KOPT-K1 (cell line): ENCODE measurements around the gene AGPAT1.

Experiments used
- H3K27ac ChIP-seq: fragments of 200-600 bp; sonication (generic); 2 replicates; pipeline ENCODE4 v1.5.1; 2016; ENCODE audit warnings: antibody characterized with exemption, mild to moderate bottlenecking, low read depth, low read length; ENCODE audit not compliant: poor library complexity, severe bottlenecking
- H3K36me3 ChIP-seq: fragments of 200-600 bp; sonication (generic); 2 replicates; pipeline ENCODE4 v1.5.1; 2017; ENCODE audit warnings: antibody characterized with exemption, mild to moderate bottlenecking, low read length, moderate library complexity; ENCODE audit not compliant: insufficient read depth
- H3K9me3 ChIP-seq: fragments of 200-600 bp; sonication (generic); 2 replicates; pipeline ENCODE4 v1.5.1; 2017; ENCODE audit warnings: antibody characterized with exemption, low read length, mild to moderate bottlenecking; ENCODE audit not compliant: insufficient read depth, poor library complexity, severe bottlenecking

Gene AGPAT1

DNA sequence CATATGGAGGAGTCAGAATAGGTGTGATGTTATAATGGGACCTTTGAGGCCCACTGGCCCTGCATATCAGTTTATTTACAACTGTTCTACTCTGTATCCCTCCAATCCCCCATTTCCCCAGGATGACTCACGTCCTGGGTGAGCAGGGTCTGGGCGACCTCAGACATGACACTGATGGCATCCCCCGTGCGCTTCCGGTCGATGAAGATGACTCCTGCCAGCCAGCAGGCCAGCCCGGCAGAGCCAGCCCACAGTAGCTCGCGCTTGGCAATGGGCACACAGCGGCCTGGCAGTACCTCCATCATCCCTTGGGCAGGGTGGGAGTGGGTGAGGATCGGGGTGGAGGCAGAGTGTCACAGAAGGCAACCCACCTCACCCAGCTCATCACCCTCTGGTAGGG lies 5.6 kb downstream of the AGPAT1 start:
- Histone ChIP-seq H3K36me3 (peaks cover 60% of the 10 kb centered on the region), H3K27ac (no peak overlapping the region), H3K9me3 (no peaks in the 10 kb centered on the region)

- no peak overlapping the region for H3K27ac ChIP-seq
- peaks cover 71% of the 10 kb centered on the region for H3K36me3 ChIP-seq
- no peaks in the 10 kb centered on the region for H3K9me3 ChIP-seq
Measured at GRCh38 chr6:32168807-32169591, 6.9 kb downstream of the AGPAT1 start.

- H3K27ac ChIP-seq = no peak overlapping the region
- H3K36me3 ChIP-seq = peaks cover 71% of the 10 kb centered on the region
- no peaks in the 10 kb centered on the region for H3K9me3 ChIP-seq
Measured at GRCh38 chr6:32168350-32168749, 7.5 kb downstream of the AGPAT1 start.

DNA sequence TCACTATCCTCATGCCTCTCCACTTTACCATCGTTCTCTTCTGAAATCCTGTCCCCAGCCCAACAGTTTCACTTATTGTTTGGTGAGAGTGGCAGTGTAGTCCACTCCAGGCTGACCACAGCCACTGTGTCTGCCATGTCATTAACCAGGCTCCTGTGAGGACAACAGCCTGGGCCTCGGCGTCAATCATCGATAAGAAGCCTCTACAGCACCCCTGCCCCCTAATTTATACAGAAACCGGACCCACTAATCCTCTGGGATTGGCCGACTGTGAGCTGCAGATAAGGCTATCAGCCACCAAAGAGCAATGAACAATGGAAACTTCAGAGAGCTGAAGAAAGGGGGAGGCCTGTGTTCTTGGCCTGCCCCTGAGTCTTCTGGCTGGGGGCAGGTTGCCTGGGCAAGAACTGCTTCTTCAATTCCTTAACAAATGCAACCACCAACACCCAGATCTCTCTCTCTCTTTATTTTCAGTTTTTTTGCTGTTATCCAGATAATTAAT lies 8.1 kb downstream of the AGPAT1 start:
- no peaks in the 10 kb centered on the region for H3K9me3 ChIP-seq
- no peak overlapping the region for H3K27ac ChIP-seq
- peaks cover 76% of the 10 kb centered on the region for H3K36me3 ChIP-seq

DNA sequence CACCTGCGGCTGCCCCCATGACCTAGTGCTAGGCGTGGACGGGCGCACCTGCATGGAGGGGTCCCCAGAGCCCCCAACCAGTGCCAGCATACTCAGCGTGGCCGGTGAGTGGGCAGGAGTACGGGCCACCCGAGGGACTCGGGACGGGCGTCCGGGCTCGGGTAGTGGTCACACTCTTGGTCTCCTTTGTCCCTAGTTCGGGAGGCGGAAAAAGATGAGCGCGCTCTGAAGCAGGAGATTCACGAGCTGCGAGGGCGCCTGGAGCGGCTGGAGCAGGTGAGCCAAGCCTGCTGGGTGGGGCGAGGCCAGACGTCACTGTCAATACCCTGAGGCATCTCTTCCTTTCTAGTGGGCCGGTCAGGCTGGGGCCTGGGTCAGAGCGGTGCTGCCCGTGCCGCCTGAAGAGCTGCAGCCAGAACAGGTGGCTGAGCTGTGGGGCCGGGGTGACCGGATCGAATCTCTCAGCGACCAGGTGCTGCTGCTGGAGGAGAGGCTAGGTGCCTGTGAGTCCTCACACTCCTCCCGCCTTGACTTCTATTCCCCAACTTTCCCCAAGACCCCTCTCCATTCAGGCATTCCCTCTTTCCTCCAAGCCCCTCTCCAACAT lies 8.6 kb downstream of the AGPAT1 start:
- H3K27ac ChIP-seq = no peak overlapping the region
- peaks cover 81% of the 10 kb centered on the region for H3K36me3 ChIP-seq
- H3K9me3 ChIP-seq = no peaks in the 10 kb centered on the region

GRCh38 chr6:32166411-32167061 lies 9.3 kb downstream of the AGPAT1 start:
- Histone ChIP-seq H3K36me3 (peaks cover 85% of the 10 kb centered on the region), H3K27ac (no peak overlapping the region), H3K9me3 (no peaks in the 10 kb centered on the region)

GRCh38 chr6:32164295-32164694 lies 11.6 kb downstream of the AGPAT1 start, which contains the start of gene EGFL8:
TSS of gene EGFL8 (plus strand) at chr6:32164595. CDS start at chr6:32166166, 1,571 bp downstream.
- no peak within 1 kb of the TSS for H3K27ac ChIP-seq
- H3K9me3 ChIP-seq = no peaks in the 10 kb centered on the region
- H3K36me3 ChIP-seq = peaks cover 64% of the 10 kb centered on the region

GRCh38 chr6:32163559-32164258 lies 12.2 kb downstream of the AGPAT1 start:
- peaks cover 62% of the 10 kb centered on the region for H3K36me3 ChIP-seq
- no peak overlapping the region for H3K27ac ChIP-seq

GRCh38 chr6:32158052-32158451 lies 17.8 kb downstream of the AGPAT1 start:
- Histone ChIP-seq H3K27ac (no peak overlapping the region), H3K9me3 (no peaks in the 10 kb centered on the region), H3K36me3 (peaks cover 47% of the 10 kb centered on the region)

More at GRCh38 chr6:32163559-32164258, 12.2 kb downstream of the AGPAT1 start:
- H3K9me3 ChIP-seq = no peaks in the 10 kb centered on the region

- H3K9me3 ChIP-seq = no peaks in the 10 kb centered on the region
- H3K36me3 ChIP-seq = peaks cover 35% of the 10 kb centered on the region
- no peak overlapping the region for H3K27ac ChIP-seq
Measured at GRCh38 chr6:32156891-32157290, 19.0 kb downstream of the AGPAT1 start.

DNA sequence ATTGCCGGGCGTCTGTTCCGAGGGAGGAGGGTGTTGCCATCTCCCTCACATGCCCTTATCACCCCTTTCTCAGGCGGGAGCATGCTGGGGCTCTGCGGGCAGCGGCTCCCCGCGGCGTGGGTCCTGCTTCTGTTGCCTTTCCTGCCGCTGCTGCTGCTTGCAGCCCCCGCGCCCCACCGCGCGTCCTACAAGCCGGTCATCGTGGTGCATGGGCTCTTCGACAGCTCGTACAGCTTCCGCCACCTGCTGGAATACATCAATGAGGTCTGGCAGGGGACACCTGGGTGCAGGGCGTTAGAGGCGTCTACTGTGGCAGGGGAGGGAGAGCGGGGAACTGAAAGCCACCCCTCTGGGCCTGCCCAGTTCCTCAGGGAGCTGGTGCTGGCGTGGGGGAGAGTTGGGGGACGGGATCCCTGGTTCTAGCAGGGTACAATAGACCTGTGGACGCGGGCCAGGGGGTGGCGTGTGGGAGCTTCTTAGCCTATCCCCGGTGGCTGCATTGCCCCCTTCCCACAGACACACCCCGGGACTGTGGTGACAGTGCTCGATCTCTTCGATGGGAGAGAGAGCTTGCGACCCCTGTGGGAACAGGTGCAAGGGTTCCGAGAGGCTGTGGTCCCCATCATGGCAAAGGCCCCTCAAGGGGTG lies 21.2 kb downstream of the AGPAT1 start:
- Histone ChIP-seq H3K9me3 (no peaks in the 10 kb centered on the region), H3K27ac (peak overlapping the region; percentile 70), H3K36me3 (peaks cover 35% of the 10 kb centered on the region)

DNA sequence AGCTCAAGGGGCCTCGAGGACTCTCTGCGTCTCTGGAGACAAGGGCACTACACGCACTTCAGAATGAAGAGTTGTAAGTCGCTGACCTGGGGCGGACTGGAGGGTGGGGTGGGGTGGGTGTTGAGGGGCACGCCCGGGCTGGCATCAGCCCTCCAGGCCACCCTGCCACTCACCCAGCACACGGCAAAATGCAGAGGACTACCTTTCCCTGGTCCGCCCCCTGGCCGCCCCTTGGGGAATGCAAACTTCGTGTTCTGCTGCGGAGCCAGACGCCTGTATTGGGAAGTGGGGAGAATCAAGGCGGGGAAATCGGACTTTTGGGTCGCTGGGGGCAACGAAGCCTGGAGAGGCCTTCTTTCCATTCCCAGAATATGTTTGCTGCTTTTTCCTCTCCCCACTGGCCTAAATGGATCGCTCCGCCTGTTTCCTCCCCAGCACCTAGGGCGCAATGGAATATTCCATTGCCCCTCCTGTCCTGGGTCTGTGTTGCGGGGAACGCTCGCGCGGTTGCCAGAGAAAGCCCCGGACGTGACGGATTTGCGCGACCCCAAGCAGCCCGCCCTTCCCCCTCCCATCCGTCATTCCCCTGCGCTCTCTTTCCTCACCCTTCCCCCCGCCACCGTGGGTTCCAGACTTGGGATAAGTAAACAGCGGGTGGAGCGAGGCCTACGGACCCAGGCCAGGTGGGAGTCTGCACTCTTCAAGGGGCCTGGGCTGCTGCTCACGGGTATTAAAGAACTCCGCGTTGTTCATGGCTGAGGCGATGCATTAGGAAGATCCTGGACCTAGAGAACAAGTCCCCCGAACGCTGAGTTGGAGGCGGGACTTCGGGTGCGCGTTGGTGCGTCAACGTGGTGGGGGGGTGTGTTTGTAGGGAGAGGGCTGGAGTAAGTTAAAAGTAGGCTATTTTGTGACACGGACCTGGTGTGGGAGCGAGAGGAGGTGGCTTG lies 22.0 kb downstream of the AGPAT1 start, which contains the start of gene PPT2:
PPT2 (plus strand) TSS at position 578 of the 950 bp plus-strand sequence. CDS start 454 bp downstream, outside the sequence.
- no peaks in the 10 kb centered on the region for H3K9me3 ChIP-seq
- H3K36me3 ChIP-seq = peaks cover 32% of the 10 kb centered on the region
- H3K27ac ChIP-seq = peak within 1 kb of the TSS; percentile 70

GRCh38 chr6:32152769-32153563 lies 22.9 kb downstream of the AGPAT1 start:
- Histone ChIP-seq H3K9me3 (no peaks in the 10 kb centered on the region), H3K27ac (no peak overlapping the region), H3K36me3 (peaks cover 24% of the 10 kb centered on the region)
